ENCODE data around the gene MEIS2.

DNA sequence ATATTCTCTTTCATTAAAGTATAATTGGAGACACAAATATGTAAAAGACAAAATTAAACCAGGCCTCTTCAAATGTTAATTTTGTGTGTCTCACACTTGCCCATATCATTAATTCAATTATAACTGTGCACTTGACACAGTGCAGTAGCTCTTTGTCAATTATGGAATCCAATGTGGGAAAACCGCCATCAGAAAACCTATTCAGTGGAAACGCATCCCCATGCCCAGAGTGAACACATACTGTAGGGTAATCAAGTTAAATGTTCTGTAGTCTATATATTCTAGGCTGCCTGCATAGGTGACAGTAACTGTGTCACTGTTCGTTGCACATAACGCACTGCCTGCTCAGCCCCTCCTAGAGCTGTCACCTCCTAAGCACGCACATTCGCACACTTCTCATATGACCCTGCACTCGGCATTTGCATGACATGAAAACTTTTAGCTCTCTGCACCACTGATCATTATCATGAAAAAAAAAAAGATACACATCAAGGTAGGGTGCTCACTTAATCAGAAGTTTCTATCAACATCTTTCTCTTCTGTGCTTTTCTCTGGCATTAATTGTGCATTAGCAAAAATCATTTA lies 63.2 kb downstream of the MEIS2 start:
- TF ChIP-seq POLR2AphosphoS5 (IDR thresholded peaks at IDR 0.05): no peak
- TF ChIP-seq, protein P1, sequence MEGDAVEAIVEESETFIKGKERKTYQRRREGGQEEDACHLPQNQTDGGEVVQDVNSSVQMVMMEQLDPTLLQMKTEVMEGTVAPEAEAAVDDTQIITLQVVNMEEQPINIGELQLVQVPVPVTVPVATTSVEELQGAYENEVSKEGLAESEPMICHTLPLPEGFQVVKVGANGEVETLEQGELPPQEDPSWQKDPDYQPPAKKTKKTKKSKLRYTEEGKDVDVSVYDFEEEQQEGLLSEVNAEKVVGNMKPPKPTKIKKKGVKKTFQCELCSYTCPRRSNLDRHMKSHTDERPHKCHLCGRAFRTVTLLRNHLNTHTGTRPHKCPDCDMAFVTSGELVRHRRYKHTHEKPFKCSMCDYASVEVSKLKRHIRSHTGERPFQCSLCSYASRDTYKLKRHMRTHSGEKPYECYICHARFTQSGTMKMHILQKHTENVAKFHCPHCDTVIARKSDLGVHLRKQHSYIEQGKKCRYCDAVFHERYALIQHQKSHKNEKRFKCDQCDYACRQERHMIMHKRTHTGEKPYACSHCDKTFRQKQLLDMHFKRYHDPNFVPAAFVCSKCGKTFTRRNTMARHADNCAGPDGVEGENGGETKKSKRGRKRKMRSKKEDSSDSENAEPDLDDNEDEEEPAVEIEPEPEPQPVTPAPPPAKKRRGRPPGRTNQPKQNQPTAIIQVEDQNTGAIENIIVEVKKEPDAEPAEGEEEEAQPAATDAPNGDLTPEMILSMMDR (IDR thresholded peaks at IDR 0.05): no peak
- TF ChIP-seq EP300 (IDR thresholded peaks at IDR 0.05): no peak
- TF ChIP-seq POLR2A (IDR thresholded peaks at IDR 0.05): no peak

Data from stomach (tissue), 4 donors.